SU-DHL-6 (cell line): ENCODE measurements around the gene MFN2.

Experiments used
- CTCF ChIP-seq: fragments of 200-600 bp; sonication (generic); IDR thresholded peaks from one replicate; pipeline ENCODE4 v1.5.1; 2017; ENCODE audit warnings: antibody characterized with exemption, mild to moderate bottlenecking, low read length, moderate library complexity; ENCODE audit not compliant: insufficient read depth, poor library complexity, severe bottlenecking
- EZH2phosphoT487 ChIP-seq: fragments of 200-600 bp; sonication (generic), shearing (Covaris generic); conservative IDR thresholded peaks from 2 replicates; pipeline ENCODE4 v1.6.1; 2018; ENCODE audit warnings: mild to moderate bottlenecking, antibody characterized with exemption, low read length, moderate library complexity, mixed read lengths

- TF ChIP-seq CTCF (no peak), EZH2phosphoT487 (no peak)
Observed at GRCh38 chr1:11951901-11952300, 28.3 kb upstream of the MFN2 start.
